Activated CD4-positive, alpha-beta T cell treated with anti-CD3 and anti-CD28 coated beads for 36 hours (primary cell): ENCODE measurements around the gene HCFC1. TPM values are rescaled to one million over a fixed set of nuclear protein-coding genes. Genes with fewer than 3 reads are reported as not detected.
"Not testable (repeated sequence)": the region's sequence is repeated elsewhere in the genome, so short reads cannot be mapped to it uniquely, and the experiment has no call there.

ENCODE experiments used
- ATAC-seq: fragments of 200-7000 bp; cut with Tn5 transposase; one replicate; pipeline ENCODE4 v1.10.0; 2021; ENCODE audit warnings: mild to moderate bottlenecking, moderate library complexity
- CTCF ChIA-PET: fragments of 350-600 bp; sonication (Branson Sonifier 250); formaldehyde crosslinking; loops from one replicate; lab custom pipeline; 2021; ENCODE audit warnings: antibody characterized with exemption; lab: Charles Lee
- POLR2A ChIA-PET: fragments of 350-600 bp; sonication (Branson Sonifier 250); formaldehyde crosslinking; loops from one replicate; lab custom pipeline; 2021; ENCODE audit warnings: antibody characterized with exemption, inconsistent platforms; lab: Charles Lee
- DNase-seq: peaks from one replicate; pipeline ENCODE4 v3.0.0-alpha.2; 2020
- H3K27ac Mint-ChIP-seq: one replicate; pipeline ENCODE4 v1.8.0; 2021; ENCODE audit warnings: mixed read lengths
- H3K27me3 Mint-ChIP-seq: one replicate; pipeline ENCODE4 v1.8.0; 2021; ENCODE audit warnings: mixed read lengths
- H3K36me3 Mint-ChIP-seq: one replicate; pipeline ENCODE4 v1.8.0; 2021; ENCODE audit warnings: low read depth, mixed read lengths
- H3K4me1 Mint-ChIP-seq: one replicate; pipeline ENCODE4 v1.8.0; 2021; ENCODE audit warnings: mixed read lengths
- H3K4me3 Mint-ChIP-seq: one replicate; pipeline ENCODE4 v1.8.0; 2021; ENCODE audit warnings: mild to moderate bottlenecking, moderate library complexity, mixed read lengths
- H3K9me3 Mint-ChIP-seq: one replicate; pipeline ENCODE4 v1.8.0; 2021; ENCODE audit warnings: low read depth, mixed read lengths
- intact Hi-C, 2 experiments: fragments of 100-400 bp; cut with DNase I in 1 of 2; cut with micrococcal nuclease in 1 of 2; formaldehyde crosslinking; loops; one replicate each; pipeline versions ENCODE4 v1.14.2 to v1.15.1; 2022 to 2024; cut with DNase I, micrococcal nuclease
- total RNA-seq, 2 experiments: library from RNA; stranded (reverse); gene quantifications; one replicate each; pipeline ENCODE4 v1.2.3, GENCODE V29; 2021

Gene HCFC1
- total RNA-seq, 2 experiments from 2014 or later = 99.5 to 147 TPM

DNA sequence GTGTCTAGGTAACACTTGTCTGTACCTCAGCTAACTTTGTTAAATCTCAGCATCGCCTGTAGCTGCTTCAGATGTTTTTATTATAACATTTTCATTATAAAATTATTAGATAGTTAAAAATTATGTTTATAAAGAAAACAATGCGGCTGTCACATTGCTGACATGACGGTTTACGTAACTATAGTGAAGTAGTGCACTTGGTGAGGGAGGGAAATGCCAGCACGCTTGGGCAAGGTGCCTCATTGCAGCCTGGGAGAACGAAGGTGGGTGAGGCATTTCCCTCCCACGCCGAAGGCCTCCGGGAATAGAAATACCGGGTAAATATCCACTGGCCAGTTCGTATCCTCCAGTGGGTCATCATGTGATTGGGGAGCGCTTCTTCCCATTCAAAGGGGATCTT is 16.9 kb upstream of the HCFC1 start:
- ATAC-seq = no peak
- Mint-ChIP-seq H3K9me3 (no peaks in the 10 kb centered on the region), H3K4me1 (peaks cover 32% of the 10 kb centered on the region), H3K27me3 (no peaks in the 10 kb centered on the region), H3K4me3 (no peak overlapping the region), H3K36me3 (no peaks in the 10 kb centered on the region), H3K27ac (no peak overlapping the region)
- no peak for DNase-seq
- POLR2A ChIA-PET = no interaction called here
- intact Hi-C loops = no loop called here
- CTCF ChIA-PET = no interaction called here

DNA sequence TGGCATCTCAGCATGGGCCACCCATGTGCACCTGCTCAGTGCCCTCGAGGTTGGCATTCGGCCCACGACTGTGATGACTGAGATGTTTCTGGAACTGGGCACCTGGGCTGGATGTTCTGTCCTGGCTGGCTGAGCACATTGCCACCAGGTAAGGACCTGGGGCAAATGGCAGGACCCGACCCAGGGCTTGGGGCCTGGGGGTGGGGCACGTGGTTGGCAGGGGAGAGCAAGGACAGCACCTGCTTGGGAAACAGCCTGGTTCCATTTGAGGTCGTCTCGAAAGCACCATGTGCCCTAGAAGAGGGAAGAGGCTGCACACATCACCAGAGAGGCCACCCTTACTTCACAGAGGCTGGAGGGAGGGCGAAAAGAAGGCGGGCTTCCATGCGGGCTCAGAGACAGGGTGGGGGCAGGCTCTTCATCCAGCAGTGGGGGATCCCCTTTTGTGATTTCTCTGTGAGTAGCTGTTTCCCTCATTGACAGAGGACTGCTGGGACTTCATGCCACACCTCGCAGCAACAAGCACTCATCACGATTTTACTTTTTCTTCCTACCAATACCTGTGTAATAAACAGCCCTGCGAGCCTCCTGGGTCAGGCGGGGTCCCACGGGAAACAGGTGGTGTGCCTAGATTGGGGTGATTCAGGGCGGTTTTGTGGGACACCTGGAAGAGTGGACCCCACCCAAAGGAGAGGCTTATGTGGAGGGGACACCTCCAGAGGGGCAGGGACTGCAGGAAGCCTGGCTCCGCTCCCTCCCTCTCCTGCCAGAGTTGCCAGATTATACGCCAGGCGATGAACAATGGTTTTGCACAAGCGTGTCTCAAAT is 12.9 kb upstream of the HCFC1 start:
- CTCF ChIA-PET = interaction anchor here (0.5 to 0.8 kb wide), 2 partner anchors 11 to 152 kb away, joined by 3 to 5 read pairs; no protein-coding TSS in a partner anchor
- DNase-seq (peak; percentile 80), ATAC-seq (peak; percentile 64)
- H3K27ac Mint-ChIP-seq = peak overlapping the region; percentile 99
- peak overlapping the region; percentile 78 for H3K4me3 Mint-ChIP-seq
- POLR2A ChIA-PET = interaction anchor here (1.0 kb wide), 1 partner anchor 11 kb away, joined by 3 read pairs; no protein-coding TSS in a partner anchor
- intact Hi-C loops = loop anchor here in 1 of 2 experiments (1.0 to 2.0 kb wide), 2 partner anchors 12 to 34 kb away; partner anchors contain the start of genes IRAK1 and TMEM187
- no peaks in the 10 kb centered on the region for H3K9me3 Mint-ChIP-seq
- peaks cover 49% of the 10 kb centered on the region for H3K4me1 Mint-ChIP-seq
- no peaks in the 10 kb centered on the region for H3K27me3 Mint-ChIP-seq
- H3K36me3 Mint-ChIP-seq = peaks cover 7% of the 10 kb centered on the region

DNA sequence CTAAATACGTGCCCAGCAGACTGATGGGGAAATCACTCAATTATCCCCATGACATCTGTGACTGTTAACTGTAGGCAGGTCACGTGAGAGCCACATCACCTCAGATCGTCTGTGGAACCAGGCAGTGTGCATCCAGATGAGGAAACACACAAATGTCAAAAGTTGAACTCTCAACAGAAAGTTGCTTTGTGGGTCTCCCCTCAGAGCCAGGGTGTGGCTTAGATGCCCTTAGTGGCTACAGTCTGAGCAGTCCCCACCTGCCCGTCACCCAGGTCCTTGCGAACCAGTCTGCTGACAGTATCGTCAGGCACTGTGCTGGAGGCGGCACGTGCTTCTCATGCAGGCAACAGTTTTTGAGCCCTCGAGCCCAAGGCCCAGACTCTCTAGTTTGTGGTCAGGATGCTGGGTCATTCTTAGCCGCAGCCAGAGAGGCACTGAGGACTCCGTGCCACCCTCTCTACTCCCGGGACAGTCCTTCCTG is 11.7 kb upstream of the HCFC1 start:
- intact Hi-C loops = no loop called here
- ATAC-seq = no peak

DNA sequence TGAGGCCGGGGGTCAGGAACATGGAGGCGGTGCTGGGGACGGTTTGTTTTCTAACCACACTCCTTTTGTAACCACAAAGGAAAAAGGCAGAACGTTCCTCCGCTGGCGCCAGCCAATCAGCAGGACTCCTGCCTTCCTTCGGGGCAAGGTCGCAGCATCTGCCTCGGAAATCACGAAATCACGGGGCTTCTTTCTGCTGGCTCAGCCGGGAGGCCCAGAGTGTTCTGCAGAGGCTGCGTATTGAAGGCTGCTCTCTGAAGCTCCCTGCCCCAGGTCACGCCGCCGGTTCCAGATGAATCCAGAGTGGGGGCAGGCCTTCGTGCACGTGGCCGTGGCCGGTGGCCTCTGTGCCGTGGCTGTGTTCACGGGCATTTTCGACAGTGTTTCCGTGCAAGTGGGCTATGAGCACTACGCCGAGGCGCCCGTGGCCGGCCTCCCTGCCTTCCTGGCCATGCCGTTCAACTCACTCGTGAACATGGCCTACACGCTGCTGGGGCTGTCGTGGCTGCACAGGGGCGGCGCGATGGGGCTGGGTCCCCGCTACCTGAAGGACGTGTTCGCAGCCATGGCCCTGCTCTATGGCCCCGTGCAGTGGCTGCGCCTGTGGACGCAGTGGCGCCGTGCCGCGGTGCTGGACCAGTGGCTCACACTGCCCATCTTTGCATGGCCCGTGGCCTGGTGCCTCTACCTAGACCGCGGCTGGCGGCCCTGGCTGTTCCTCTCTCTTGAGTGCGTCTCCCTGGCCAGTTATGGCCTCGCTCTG is 10.3 kb upstream of the HCFC1 start:
- Mint-ChIP-seq H3K27ac (peak overlapping the region; percentile 96), H3K4me1 (peaks cover 45% of the 10 kb centered on the region), H3K27me3 (no peaks in the 10 kb centered on the region), H3K36me3 (peaks cover 7% of the 10 kb centered on the region), H3K4me3 (peak overlapping the region; percentile 62), H3K9me3 (no peaks in the 10 kb centered on the region)
- CTCF ChIA-PET = interaction anchor here (0.6 to 1.3 kb wide), 4 partner anchors 21 to 346 kb away, joined by 3 read pairs; no protein-coding TSS in a partner anchor
- peak; percentile 82 for DNase-seq
- ATAC-seq = peak; percentile 43
- POLR2A ChIA-PET = interaction anchor here (0.6 to 0.8 kb wide), 2 partner anchors 56 to 392 kb away, joined by 4 read pairs; partner anchors contain the start of gene ARHGAP4
- intact Hi-C loops = no loop called here

More for the DNA sequence above, 11.7 kb upstream of the HCFC1 start:
- H3K27ac Mint-ChIP-seq = peak overlapping the region; percentile 70
- peaks cover 7% of the 10 kb centered on the region for H3K36me3 Mint-ChIP-seq
- peak; percentile 45 for DNase-seq
- no peaks in the 10 kb centered on the region for H3K9me3 Mint-ChIP-seq
- no peak overlapping the region for H3K4me3 Mint-ChIP-seq
- ChIA-PET POLR2A (no interaction called here), CTCF (no interaction called here)
- peaks cover 45% of the 10 kb centered on the region for H3K4me1 Mint-ChIP-seq
- no peaks in the 10 kb centered on the region for H3K27me3 Mint-ChIP-seq

DNA sequence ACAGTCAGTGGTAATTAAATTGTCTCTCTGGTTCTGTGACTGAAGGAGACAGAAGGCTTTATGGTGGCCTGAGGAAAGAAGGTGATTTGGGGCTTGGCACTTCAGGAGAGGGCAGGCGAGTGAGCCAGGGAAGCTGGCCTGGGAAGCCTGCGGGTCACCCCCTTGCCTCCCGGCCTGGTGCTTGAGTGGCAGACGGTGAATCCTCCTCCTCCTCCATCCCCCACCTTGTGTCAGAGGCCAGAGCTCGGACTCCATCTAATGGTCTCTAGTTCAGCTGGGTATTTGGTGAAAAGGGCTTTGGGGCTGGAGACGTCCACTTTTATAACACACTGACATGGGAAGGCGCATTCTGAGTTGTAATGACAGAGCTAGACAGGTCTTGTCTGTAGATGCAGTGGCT is 9.6 kb upstream of the HCFC1 start:
- H3K36me3 Mint-ChIP-seq = peaks cover 7% of the 10 kb centered on the region
- H3K4me3 Mint-ChIP-seq = peak overlapping the region; percentile 62
- ChIA-PET POLR2A (interaction anchor here (0.6 to 0.8 kb wide), 2 partner anchors 56 to 392 kb away, joined by 4 read pairs; partner anchors contain the start of gene ARHGAP4), CTCF (interaction anchor here (0.6 to 1.3 kb wide), 4 partner anchors 22 to 346 kb away, joined by 3 read pairs; no protein-coding TSS in a partner anchor)
- H3K4me1 Mint-ChIP-seq = peaks cover 45% of the 10 kb centered on the region
- H3K27ac Mint-ChIP-seq = peak overlapping the region; percentile 96
- H3K27me3 Mint-ChIP-seq = no peaks in the 10 kb centered on the region
- no peaks in the 10 kb centered on the region for H3K9me3 Mint-ChIP-seq
- intact Hi-C loops = no loop called here
- ATAC-seq (no peak), DNase-seq (no peak)

DNA sequence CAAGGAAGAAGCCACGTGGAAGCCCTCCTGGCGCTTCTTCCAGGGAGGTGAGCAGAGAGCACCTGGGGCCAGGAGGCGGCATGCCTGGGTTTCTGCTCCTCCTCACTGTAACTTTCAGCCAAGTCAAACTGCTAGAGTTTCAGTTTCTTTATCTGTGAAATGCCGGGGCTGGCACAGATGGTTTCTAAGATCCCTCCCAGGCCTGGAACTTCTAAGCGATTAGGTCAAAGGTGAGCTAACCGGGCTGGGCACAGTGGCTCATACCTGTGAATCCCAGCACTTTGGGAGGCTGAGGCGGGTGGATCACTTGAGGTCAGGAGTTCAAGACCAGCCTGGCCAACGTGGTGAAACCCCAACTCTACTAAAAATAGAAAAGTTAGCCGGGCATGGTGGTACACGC is 8.8 kb upstream of the HCFC1 start:
- intact Hi-C loops, H3K36me3 Mint-ChIP-seq, H3K9me3 Mint-ChIP-seq, H3K27me3 Mint-ChIP-seq: not testable (repeated sequence)
- H3K4me1 Mint-ChIP-seq = peaks cover 48% of the 10 kb centered on the region
- CTCF ChIA-PET = interaction anchor here (0.6 kb wide), 1 partner anchor 166 kb away, joined by 3 read pairs; no protein-coding TSS in a partner anchor
- ATAC-seq (peak; percentile 54), DNase-seq (peak; percentile 50)
- POLR2A ChIA-PET = interaction anchor here (0.6 kb wide), 1 partner anchor 120 kb away, joined by 3 read pairs; no protein-coding TSS in a partner anchor
- peak overlapping the region; percentile 96 for H3K27ac Mint-ChIP-seq
- H3K4me3 Mint-ChIP-seq = peak overlapping the region; percentile 62

DNA sequence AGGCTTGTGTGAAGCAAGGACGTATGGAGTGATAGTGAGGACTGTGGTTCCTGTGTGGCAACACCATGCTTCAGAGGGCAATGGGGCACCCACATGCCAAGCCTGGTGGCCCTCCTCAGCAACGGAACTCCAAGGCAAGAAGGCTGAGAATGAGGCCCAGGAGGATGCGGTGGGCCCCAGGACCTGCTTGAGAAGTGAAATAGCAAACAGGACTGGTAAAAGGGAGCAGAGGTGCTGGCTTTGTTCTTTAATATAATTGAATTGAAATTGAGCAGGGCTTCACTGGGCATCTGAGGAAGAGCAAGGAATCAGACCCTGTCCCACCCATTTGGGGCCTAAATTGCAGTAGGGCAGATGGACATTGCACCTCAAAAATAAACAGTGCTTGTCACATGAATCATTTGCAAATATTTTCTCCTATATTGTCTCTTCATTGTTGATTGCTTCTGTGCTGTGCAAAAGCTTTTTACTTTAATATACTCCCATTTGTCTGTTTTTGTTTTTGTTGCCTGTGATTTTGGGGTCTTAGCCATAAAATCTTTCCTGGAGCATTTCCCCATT is 3.2 kb upstream of the HCFC1 start:
- ATAC-seq = no peak
- H3K4me1 Mint-ChIP-seq = peaks cover 16% of the 10 kb centered on the region
- peak overlapping the region; percentile 88 for H3K4me3 Mint-ChIP-seq
- DNase-seq = no peak
- H3K36me3 Mint-ChIP-seq = peaks cover 8% of the 10 kb centered on the region
- ChIA-PET POLR2A (no interaction called here), CTCF (interaction anchor here (0.6 kb wide), 1 partner anchor 566 kb away, joined by 3 read pairs; no protein-coding TSS in a partner anchor)
- intact Hi-C loops = loop anchor here (5.0 to 10.0 kb wide), 4 partner anchors 47 to 787 kb away; partner anchors contain the start of genes ATP6AP1 (in 1 of the 2), DKC1 (in 1 of the 2), EMD (in 1 of the 2) and FLNA (in 1 of the 2)
- H3K9me3 Mint-ChIP-seq = no peaks in the 10 kb centered on the region
- peak overlapping the region; percentile 97 for H3K27ac Mint-ChIP-seq
- no peaks in the 10 kb centered on the region for H3K27me3 Mint-ChIP-seq

DNA sequence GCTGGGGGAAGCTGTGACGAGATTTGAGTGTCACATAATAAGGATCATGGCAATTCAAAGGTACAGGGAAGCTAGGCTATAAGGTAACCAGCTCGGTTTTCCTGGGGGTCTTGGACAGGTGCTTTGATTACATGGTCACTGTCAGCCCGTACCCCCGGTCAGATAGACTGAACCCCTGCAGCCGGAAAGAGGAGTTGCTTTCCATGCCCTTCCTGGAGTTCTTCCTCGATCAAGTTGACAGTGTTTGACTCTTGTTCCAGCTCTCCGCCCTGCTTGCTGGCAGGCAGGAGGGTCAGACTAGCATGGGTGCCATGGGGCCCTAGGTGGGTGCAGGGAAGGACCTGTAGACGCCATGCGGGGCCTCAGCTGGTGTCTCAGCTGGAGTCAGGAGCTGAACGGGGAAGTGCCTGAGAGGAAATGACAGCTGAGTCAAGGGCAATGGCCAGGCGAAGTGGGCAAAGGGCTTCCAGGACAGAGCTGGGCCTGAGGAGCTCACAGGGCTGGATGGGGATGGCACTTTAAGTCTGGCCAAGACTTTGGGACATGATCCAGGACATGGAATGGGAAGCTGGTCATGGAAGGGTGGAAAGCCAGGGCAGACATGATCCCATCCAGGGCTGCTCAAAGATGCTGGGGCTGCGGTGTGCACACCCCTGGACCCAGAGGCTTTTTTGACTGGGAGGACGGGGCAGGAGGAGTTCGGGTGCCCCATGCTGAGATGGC is 2.5 kb upstream of the HCFC1 start:
- intact Hi-C loops = loop anchor here (5.0 to 10.0 kb wide), 4 partner anchors 48 to 788 kb away; partner anchors contain the start of genes ATP6AP1 (in 1 of the 2), DKC1 (in 1 of the 2), EMD (in 1 of the 2) and FLNA (in 1 of the 2)
- H3K36me3 Mint-ChIP-seq = peaks cover 14% of the 10 kb centered on the region
- peaks cover 16% of the 10 kb centered on the region for H3K4me1 Mint-ChIP-seq
- no peak for ATAC-seq
- POLR2A ChIA-PET = interaction anchor here (0.9 kb wide), 1 partner anchor 11 kb away, joined by 3 read pairs; no protein-coding TSS in a partner anchor
- H3K27ac Mint-ChIP-seq = peak overlapping the region; percentile 97
- H3K27me3 Mint-ChIP-seq = no peaks in the 10 kb centered on the region
- no peak for DNase-seq
- no peaks in the 10 kb centered on the region for H3K9me3 Mint-ChIP-seq
- CTCF ChIA-PET = interaction anchor here (0.6 to 1.1 kb wide), 4 partner anchors 10 to 567 kb away, joined by 3 to 4 read pairs (median 3); no protein-coding TSS in a partner anchor
- H3K4me3 Mint-ChIP-seq = peak overlapping the region; percentile 88

DNA sequence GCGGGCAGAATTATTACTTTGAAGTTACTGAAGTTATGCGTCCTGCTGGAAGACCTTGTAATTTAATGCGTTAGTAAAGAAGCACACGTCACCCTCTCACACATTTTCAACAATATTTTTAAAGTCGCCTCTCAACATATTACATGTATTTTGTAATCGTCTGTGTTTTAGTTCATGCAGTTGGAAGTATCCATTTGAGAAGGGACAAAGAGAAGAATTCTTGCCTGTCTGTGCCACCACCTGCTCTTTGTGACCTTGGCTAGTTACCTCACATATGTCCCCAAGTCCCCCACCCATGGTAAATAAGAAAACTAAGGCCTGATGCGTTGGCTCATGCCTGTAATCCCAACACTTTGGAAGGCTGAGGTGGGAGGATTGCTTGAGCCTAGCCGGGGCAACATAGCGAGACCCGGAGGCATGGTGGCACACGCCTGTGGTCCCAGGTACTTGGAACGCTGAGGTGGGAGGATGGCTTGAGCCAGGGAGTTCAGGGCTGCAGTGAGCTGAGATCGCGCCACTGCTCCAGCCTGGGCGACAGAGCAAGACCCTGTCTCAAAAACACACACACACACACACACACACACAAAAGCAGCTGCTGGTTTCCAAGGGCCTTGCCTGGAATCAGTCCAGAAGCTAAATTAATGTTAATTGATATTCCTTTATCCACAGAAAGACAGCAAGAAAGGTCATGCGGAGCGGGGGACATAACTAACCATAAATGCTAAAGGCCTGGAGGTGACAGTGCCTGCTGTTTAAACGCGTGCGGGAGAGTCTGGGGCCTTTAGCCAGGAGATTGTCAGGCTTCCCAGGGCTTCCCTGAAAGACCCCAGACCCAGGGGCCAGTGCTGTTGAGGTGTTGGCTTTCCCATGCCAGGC is 1.7 kb upstream of the HCFC1 start:
- peaks cover 17% of the 10 kb centered on the region for H3K36me3 Mint-ChIP-seq
- H3K4me3 Mint-ChIP-seq = peak overlapping the region; percentile 88
- intact Hi-C loops = loop anchor here (2.0 to 10.0 kb wide), 5 partner anchors 49 to 789 kb away; partner anchors contain the start of genes ATP6AP1 (in 1 of the 2), DKC1 (in 1 of the 2), EMD (in 1 of the 2) and FLNA (in 1 of the 2)
- H3K4me1 Mint-ChIP-seq = peaks cover 16% of the 10 kb centered on the region
- DNase-seq (no peak), ATAC-seq (no peak)
- H3K27me3 Mint-ChIP-seq = no peaks in the 10 kb centered on the region
- CTCF ChIA-PET = interaction anchor here (0.6 to 1.1 kb wide), 3 partner anchors 11 to 355 kb away, joined by 3 to 4 read pairs (median 3); no protein-coding TSS in a partner anchor
- no peaks in the 10 kb centered on the region for H3K9me3 Mint-ChIP-seq
- H3K27ac Mint-ChIP-seq = peak overlapping the region; percentile 97
- POLR2A ChIA-PET = interaction anchor here (0.9 kb wide), 1 partner anchor 12 kb away, joined by 3 read pairs; no protein-coding TSS in a partner anchor
